Activated CD4-positive, alpha-beta T cell treated with anti-CD3 and anti-CD28 coated beads for 4 hours (primary cell): Measurements from ENCODE around the gene SEC16B.

Experiments used
- DNase-seq, 2 donors: peaks; one replicate each; pipeline ENCODE4 v3.0.0-alpha.2; 2020

The SEC16B gene

DNA sequence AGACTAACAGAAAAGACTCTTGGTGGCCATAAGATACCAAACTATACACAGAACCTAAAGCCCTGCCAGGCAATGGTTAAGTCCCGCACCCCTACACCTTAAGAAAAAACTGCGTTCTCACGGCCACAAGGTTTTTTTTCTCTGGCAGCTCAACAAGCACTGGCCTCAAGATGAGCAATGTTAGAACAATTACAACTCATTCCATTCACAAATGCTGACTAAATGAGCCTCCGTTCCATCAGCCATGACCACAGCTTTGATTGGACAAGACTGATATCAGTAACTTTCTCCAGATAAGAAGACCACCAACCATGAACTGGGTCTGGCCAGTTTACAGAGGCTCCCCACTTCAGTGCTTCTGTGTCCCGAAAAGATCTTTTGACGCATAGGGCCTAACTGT lies 31.9 kb downstream of the SEC16B start:
- DNase-seq, result no peak

DNA sequence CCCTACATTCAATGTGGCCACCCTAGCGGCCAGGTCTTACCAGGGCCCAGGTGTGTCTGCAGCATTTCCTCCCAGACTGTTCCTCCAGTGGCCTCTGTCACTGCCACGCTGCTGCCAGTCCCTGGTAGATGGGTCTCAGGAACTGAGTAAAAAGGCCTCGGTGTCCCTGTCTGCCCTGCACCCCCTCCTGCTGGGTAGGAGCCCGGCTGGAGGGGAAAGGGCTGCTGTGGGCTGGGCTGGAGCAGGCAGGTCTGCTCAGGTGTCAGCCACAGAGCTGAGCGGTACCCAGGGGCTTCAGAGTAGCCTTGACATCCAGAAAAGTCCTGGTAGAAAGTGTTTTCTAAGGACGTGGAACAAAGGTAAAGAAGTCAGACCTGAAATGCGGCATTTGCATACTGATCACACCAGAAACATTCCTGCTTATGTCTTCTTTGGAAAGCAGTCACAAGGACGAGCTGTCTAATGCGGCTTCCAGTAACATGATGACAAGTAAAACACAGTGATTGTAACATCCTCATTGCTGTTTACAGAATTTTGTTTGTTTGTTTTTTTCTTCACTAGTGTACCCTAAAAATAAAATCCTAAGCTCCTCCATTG lies 32.6 kb downstream of the SEC16B start:
- no peak for DNase-seq

DNA sequence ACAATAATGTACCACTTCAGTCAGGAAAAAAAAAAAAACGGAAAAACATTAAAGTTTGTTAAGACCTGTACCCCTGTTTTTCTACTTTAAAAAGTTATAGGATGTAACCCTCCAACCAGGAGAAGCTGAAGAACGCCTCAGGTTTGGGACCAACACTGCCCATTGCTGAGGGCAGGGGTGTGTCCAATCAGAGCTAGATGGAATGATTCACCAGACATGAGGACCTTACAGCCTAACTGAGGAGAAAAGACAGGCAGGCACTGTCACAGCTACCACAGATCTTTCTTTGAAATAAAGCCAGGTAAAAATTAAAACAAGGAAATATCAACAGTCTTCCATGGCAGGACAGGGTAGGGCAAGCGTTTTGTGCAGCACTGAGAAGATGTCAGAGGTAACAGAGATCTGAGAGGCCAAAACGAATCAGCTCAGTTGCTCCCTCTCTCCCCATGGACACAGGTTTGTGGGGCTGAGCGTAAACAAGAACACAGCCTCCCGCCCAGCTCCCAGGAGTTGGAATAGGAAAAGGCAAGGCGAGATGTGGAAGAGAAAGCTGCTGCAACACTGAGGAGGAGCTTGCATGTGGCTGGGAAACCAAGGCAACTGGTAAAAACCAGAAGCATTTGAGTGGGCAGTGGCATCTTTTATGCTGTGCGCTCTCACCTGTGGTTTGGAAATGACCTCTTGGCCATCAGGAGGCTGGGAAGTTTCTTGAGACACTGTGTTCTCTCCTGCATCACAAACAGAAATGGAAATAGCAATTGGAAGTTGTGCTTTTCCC lies 34.0 kb downstream of the SEC16B start:
- no peak for DNase-seq

DNA sequence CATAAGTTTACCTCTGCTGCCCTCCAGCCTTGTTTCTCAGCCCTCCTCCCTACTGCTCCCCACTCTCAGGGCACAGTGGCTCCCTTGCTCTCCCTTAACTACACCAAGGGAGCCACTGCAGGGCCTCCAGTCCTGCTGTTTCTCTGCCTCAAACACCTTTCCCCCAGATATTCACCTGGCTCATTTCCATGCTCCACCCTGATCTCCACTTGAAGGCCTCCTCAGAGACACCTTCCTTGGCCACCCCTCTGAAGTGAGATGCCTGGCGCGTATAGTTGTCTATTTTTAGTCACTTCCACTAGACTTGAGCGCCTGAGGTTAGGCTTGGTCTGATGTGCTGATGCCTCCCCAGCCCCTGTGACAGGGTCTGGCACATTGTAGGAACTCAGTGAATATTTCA lies 34.9 kb downstream of the SEC16B start:
- DNase-seq, result no peak

DNA sequence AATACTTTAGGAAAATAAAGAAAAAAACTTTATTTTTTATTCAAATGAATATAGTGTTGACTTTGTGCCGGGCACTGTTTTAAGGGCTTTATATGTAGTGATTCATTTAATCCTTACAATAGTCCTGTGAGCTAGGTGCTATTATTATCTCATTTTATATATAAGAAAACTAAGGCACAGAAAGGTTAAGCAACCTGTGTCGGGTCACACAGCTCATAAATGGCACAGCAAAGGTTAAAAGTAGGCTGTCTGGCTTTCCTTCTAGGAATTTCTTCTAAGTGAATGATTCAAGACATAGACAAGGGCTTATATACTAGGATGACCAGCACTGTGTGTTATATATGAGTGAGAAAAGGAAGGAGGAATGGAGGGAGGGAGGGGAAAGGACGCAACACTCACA lies 35.4 kb downstream of the SEC16B start:
- no peak for DNase-seq

DNA sequence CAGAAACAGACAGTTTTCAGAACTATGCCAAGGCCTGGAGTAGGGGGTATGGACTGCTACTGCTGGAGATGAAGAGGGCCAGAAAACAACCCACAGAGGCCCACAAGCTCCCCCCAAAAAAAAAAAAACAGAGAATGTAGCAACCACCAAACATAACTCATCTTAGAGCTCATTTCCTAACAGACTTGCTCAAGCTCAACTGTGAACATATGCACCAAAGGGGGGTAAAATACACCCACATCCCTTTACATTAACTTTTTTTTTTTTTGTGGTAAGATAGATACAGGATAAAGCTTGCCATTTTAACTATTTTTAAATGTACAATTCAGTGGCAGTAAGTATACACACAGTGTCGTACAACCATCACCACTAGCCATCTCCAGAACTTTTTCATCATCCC lies 36.0 kb downstream of the SEC16B start:
- DNase-seq, result no peak

DNA sequence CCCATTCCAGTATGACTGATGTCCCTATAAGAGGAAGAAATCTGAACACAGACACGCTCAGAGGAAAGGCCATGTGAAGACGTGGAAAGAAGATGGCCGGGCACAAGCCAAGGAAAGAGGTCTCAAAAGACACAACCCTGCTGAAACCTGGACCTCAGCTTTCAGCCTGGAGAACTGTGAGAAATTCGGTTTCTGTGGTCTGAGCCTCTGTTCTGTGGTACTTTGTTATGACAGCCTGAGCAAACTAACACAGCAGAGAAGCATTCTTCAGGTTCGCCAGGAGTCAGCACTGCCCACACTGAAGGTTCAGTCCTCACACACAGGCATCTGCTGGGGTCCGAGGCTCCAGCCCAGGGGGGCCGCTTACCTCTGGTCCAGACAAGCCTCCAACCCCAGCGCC lies 37.7 kb downstream of the SEC16B start:
- DNase-seq, result no peak

DNA sequence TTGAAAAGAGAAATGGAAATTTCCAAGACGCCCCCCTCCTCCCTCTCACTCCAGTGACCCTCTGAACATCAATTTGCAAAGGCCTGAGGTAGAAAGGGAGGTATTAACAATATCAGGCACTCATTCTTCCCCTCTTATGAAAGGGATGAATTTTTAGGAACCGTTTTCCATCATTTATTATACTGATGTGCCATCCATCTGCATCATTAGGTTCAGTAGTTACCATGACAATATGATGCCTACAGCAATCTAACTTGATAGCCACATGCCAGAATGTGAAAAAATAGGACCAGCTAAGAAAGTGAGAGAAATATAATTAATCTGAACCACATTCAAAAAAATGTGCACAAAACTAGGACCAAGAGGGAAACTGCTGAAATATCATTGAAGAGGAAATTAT lies 40.9 kb downstream of the SEC16B start:
- no peak for DNase-seq

DNA sequence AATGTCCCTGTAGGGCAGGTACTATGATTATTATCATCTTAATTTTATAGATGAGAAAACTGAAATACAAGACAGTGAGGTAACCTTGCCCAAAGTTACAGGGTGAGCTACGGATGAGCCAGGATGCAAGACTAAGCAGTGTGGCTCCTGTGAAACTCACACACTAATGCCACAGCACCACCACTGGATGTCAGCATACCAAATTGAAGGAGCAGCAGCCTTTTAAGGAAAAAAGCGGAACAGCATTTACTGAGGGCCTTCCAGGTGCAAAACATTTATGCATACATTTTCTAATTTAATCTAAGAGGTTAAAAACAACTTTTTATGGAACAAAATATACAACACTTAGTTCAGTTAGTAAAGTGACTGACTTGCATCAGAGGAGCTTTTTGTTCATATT lies 41.7 kb downstream of the SEC16B start:
- no peak for DNase-seq

DNA sequence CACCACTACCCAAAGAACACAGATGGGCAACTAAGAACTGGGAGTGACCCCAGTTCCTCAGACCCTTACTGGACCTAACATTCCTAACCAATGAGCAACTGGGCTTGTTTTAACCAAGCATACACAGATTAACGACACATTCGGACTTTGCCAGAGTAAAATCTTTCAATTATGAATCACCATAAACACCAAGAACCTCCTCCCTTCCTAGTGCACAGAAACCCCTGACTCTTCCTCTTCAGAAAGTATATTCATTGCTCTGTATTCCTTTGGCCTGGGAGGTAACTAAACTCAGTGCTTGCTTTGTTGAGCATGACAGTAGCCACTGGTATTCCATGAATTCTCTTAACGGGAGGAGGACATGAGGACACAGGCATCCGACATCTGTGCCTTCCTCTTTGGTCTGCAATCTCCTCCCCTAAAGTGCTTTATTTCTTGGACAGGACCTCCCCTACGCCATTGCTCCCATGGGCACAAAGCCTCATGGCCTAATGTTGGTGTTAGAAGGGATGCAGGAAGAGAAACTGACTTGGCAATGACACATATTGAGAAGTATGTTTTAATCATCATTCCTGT lies 42.7 kb downstream of the SEC16B start:
- DNase-seq, result no peak

DNA sequence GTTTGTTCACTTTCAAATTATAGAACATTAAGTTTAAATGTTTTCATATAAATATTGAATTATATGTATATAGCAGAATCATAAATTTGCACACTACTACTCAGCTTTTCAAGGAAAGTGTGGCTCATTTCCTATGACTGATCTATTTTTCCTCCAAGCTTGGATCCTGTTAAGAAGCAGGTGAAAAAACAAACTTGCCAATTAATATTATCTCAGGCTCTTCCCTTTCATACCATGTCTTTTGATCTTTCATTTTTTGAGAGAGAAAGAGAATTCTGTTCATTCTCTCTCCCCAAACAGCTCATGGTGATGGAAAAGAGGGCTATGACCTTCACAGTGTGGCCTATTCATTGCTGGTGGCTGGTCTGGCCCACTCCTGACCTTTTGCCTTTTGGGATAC lies 43.7 kb downstream of the SEC16B start:
- DNase-seq, result no peak

DNA sequence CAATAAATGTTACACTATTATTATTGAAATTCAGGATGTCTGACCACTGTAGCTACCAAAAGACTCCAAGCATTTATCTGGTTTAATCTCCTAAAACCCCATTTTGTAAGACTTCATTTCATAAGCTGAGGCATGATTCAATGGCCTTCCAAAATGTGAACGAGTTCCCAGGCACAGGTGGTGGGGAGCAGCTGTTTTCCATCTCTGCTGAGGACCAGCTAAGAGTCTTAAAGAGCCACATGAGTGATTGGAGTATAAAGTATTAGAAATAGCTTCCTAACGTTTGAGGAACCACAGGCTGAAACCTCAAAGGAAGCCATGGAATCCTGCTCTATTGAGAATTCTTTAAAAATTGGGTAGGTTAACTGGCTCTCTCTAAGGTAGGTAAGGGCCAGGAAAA lies 44.9 kb downstream of the SEC16B start:
- DNase-seq, result no peak

DNA sequence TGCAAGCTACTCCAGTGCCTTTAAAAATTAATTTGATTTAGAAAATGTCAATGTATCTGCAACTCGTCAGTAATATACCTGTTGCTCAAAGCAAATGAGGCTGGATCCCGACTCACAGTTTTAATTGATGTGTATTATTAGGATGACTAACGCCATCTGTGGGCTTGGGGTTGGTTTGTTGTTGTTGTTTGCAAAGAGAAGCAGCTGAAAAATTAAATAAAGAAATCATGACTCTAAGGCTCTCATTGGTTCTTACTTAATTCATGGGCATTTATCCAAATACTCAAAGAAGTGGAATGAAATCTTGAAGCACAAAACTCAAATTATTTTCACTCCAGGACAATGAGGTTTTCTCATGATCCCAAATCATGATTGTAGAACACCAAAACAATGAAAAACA lies 46.4 kb downstream of the SEC16B start:
- no peak for DNase-seq

DNA sequence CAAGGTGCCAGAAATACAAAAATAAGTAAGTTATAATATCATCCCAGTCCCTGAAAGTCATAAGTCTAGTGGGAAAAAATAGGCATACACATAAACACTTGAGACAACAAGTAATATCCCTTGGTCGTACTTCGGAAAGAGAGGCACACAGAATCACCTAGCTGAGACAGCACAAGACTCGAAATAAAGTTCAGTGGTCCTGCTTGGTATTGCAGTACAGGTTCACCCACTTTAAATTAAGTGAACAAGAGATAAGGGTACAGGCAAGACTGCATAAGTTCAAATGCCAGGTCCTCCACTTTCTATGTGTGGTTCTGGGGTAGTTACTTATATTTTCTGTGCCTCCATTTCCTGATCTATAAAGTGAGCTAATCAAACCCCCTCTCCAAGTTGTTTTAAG lies 47.6 kb downstream of the SEC16B start:
- DNase-seq, result no peak

DNA sequence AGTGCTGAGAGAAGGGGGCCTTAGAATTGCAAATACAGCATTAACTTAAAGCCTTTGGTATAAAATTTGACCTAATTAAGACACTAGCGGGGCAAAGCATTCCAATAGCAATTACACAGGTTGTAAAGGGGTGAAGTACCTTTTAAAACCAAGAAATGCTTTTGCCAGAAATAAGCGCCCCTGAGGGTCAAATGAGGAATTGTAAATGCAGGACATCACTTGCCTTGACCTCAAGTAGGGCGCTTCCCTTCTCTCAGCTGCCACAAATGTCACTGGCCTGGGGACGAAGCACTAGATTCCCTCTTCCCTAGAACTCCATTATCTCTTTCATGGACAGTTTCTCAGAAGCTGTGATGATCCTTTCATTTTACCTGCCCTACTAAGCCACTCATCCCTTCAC lies 48.3 kb downstream of the SEC16B start:
- no peak for DNase-seq

DNA sequence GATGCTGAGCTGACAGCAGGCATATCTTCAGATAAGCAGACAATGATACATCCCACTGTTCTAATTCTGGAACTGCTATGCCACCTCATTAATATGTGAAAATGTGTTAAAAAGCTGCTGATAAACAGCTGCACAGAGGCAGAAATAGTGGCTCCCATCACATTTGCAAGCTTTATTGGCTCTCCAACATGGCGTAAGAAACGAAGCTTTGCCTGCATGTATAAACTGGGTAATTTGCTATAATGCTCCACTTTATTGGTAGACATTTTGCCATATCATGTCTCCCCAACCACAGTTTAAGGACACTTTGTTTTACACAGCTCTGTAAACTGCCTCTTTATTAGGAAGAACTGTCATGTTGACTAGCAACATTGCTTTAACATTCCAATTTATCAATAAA lies 49.8 kb downstream of the SEC16B start:
- DNase-seq, result no peak

DNA sequence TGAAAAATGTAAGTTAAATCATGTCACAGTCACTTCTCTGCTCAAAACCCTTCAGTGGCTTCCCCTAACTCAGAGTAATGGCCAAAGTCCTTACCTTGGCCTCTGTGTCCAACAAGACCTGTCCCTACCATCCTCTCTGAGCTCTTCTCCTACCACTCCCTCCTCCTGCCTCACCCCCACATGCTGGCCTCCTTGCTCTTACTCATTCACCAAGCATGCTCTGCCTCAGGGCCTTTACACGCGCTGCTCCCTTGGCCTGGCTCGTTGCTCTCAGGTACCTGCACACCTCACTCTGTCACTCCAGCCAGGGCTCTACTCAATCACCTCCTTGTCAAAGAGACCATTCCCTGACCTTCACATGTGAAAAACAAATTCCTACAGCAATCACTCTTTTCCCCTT lies 54.2 kb downstream of the SEC16B start:
- DNase-seq, result no peak

DNA sequence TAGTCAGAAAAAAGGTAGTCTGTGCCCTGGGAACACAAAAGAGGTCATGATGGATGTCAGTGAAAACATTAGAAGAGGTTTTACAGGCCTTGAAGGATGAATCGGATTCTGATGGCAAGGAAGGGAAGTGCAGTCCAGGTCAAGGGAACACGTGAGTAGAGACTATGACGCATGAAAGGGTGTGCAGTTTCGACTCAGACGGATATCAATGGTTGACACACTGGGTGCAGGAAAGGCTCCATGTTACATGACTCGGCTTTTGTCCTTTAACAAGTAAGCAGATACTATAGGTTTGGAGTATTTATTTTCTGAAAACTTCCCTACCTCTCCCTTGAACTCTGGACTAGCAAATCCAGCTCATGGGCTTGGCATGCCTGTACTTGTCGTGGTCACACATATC lies 55.3 kb downstream of the SEC16B start:
- DNase-seq, result no peak

DNA sequence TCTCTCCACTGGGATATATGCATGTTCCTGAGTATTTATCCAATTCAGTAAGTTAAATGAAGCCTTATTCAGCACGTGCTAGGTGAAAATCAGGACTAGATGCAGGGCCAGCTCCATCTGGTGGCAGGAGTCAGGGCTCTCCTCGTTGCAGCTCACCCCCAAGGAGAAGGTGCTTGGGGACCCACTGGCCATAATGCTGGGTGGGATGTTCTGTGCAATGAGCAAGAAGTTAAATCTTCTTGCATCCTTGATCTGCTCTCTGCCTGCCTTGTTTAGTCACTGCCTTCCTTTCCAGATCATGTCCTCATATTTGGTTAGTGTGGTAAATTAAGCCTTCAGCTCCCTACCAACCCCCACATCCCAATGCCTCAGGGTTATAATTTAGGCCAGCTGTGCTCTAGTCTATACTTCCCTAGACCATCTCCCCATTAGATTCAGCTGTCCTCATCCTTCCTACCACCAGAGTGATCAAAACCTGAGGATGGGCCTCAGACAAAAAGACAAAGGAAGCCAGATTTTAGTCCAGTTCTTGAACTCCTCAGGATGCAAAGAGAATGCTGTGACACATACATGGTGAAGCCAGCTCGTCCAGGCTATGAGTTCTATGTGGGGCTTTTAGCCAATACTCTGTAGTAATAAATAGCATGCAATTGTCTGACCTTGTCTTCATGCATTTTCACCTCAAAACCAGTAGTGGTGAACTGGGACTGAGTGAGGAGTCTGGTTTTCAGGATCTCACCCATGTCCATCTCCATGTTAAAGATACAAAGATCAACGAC lies 55.9 kb downstream of the SEC16B start:
- no peak for DNase-seq

DNA sequence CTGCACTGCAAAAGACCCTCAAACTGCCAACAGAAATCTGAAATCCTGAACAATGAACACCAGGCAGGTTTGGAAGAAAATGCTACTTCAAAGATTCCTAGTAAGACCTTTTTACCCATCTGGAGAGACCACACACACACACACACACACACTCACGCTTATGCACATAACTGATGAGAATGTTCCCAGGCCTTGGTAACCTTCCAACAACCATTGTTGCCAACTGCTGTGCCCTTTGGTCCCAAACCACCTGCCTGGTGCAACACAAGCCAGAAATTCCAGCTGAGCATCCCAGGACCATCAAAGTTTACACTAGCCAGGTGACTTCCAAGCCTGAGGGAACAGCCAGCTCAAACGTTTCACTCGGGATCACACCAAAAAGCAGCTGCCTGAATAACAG lies 56.9 kb downstream of the SEC16B start:
- no peak for DNase-seq

DNA sequence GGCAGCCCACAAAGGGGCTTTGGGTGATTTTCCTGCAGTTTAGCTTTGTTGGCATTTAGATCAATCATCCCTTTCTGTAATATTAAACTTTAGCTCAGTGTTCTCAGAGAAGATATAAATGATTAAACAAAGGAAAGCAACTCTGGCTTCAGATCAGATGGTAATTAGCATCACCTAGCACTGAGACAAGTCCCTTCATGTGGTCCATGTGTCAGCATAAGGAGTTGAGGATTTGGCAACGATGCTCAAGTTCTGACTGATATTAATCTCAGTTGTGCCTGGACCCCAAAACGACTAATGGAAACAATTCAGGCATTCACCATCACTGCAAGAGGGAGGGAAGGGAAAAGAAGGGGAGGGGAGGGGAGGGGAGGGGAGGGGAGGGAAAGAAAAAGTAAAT lies 60.4 kb downstream of the SEC16B start:
- DNase-seq, result no peak

DNA sequence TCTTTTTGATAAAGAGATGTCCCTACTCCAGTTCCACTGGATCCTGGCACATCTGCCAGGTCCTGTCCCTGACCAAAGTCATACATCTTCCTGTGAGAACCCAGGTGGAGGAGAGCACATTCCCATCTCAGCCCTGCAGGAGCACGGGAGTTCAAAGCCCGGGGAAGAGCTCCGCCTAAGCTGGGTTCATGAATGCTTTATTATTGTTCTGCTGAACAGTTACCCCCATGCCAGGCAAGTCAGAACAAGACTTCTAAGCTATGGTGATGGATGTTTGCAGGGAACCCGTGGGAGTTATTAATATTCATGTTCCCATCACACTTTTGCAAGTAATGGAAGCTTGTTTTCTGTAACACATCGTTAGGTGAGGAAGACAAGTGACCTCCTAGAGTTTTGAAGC lies 62.9 kb downstream of the SEC16B start:
- DNase-seq, result no peak

DNA sequence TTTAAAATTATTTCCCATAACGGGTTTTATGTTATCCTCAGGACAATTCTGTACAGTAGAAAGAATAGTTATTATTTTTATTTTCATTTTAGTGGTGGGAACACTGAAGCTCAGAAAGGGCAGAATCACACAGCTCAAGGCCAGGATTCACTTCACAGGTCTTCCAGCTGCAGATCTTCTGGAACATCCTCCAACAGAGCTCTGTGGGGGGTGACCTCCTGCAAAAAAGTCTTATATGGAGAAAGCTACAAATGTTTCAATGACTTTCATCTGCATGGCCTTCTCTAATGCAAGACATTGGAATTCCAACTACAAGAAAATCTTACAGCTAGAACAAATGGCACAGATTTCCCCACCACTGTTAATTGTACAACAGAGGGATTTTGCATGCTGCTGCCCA lies 64.2 kb downstream of the SEC16B start:
- no peak for DNase-seq

DNA sequence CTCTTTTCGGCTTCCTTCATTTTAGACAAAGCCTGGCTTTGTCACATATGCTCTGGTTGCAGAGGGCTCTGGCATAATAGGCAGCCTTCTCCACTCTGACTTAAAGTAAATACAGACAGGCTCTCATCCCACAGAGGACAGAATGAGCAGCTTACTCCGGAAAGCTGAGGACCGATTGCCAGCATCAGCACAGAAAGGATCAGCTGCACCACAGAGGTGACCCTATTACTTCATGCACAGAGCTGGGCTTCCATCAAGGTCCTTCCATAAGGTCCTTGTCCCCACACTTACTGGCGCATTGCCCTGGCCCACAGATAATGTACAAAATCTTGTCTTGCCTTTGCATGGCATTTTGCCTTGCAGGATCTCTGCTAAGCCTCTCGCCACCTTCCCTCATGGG lies 67.6 kb downstream of the SEC16B start:
- DNase-seq, result no peak
